Measurements from ENCODE around the gene SHOC2. TPM values are rescaled to one million over a fixed set of nuclear protein-coding genes. Genes with fewer than 3 reads are reported as not detected.

The SHOC2 gene
- total RNA-seq, 4 donors from 2014 or later: 38.6 to 124 (median 68.2) TPM

DNA sequence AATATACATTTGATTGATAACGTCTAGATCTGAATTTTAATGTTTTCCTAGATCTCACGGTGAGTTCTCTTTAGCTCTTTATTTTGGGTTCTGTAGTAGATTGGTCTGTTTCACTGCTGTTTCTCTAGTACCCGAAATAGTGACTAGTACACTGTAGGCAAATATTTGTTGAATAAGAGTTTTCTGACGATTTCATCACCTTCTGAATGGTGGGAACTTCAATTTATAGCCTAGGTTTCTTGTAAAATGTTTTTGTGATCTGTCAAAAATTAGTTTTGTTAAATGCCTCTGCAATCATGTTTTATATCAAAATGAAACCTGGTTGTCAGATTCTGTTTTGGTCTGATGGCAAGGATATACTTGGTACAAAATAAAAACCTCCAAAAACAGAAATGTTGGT, 37.5 kb upstream of the SHOC2 start:
- Histone ChIP-seq H3K4me3 (no peak overlapping the region), H3K36me3 (peaks cover 0 to 90% (median 0%) of the 10 kb centered on the region in 3 donors), H3K27me3 (no peaks in the 10 kb centered on the region), H3K4me1 (peaks cover 0 to 40% (median 10%) of the 10 kb centered on the region in 4 donors), H3K27ac (no peak overlapping the region), H3K9me3 (no peaks in the 10 kb centered on the region)
- DNase-seq: no peak
- TF ChIP-seq POLR2A (IDR thresholded peaks at IDR 0.05): no peak
- TF ChIP-seq, protein P1, sequence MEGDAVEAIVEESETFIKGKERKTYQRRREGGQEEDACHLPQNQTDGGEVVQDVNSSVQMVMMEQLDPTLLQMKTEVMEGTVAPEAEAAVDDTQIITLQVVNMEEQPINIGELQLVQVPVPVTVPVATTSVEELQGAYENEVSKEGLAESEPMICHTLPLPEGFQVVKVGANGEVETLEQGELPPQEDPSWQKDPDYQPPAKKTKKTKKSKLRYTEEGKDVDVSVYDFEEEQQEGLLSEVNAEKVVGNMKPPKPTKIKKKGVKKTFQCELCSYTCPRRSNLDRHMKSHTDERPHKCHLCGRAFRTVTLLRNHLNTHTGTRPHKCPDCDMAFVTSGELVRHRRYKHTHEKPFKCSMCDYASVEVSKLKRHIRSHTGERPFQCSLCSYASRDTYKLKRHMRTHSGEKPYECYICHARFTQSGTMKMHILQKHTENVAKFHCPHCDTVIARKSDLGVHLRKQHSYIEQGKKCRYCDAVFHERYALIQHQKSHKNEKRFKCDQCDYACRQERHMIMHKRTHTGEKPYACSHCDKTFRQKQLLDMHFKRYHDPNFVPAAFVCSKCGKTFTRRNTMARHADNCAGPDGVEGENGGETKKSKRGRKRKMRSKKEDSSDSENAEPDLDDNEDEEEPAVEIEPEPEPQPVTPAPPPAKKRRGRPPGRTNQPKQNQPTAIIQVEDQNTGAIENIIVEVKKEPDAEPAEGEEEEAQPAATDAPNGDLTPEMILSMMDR (IDR thresholded peaks at IDR 0.05): no peak

DNA sequence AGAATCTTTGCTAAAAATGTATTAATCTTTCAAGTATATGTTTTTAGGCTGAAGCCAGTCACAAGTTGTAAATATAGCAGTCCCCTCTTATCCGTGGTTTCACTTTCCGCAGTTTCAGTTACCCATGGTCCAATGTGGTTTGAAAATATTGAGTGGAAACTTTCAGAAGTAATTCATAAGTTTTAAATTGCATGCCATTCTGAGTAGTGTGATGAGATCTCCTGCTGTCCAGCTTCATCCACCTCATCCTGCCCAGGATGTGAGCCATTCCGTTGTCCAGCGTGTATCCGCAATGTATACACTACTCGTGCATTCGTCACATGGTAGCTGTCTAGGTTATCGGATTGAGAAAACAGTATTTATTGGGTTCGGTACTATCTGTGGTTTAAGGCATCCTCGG, 35.5 kb upstream of the SHOC2 start:
- Histone ChIP-seq H3K36me3 (peaks cover 0 to 92% (median 0%) of the 10 kb centered on the region in 3 donors), H3K4me3 (no peak overlapping the region), H3K4me1 (peaks cover 0 to 32% (median 10%) of the 10 kb centered on the region in 4 donors), H3K9me3 (no peaks in the 10 kb centered on the region), H3K27me3 (no peaks in the 10 kb centered on the region), H3K27ac (no peak overlapping the region)
- DNase-seq: no peak
- TF ChIP-seq POLR2A (IDR thresholded peaks at IDR 0.05): no peak
- TF ChIP-seq, protein P1 (IDR thresholded peaks at IDR 0.05): no peak

DNA sequence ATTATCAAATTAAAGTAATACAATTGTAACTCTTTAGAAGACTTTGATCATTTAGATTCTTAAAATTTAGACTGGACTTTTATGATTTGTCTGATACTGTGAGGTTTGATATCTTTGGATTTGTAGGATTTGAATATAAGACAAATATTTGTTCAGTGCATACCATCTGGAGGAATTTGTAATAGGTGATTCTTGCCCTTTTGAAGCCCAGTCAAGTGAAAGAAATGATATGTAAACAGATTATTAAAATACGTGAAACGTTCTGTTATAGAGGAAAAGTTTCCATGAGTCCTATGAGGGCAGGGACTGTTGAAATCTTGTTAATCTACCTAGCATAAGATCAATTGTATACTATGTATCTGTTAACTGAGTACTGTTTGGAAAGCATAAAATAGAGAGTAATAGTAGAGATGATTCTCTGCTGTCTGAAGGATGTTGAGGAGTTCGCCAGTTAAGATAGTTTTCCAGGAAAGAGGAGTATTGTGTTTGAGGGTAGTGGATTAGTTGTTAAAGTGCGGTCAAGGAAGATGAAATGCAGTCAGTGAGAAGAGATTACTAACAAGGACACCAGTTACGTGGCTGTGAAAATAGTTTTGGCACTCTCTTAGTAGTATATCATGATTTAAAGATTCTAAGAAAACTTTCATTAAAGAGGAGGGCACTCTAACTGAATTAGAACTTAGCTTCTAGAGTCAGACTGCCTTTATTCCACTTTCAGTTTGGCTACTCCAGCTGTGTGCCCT, 33.3 kb upstream of the SHOC2 start:
- Histone ChIP-seq H3K36me3 (peaks cover 0 to 98% (median 0%) of the 10 kb centered on the region in 3 donors), H3K27ac (no peak overlapping the region), H3K9me3 (no peaks in the 10 kb centered on the region), H3K27me3 (no peaks in the 10 kb centered on the region), H3K4me3 (no peak overlapping the region), H3K4me1 (peaks cover 0 to 20% (median 8%) of the 10 kb centered on the region in 4 donors)
- DNase-seq: no peak
- TF ChIP-seq POLR2A (IDR thresholded peaks at IDR 0.05): no peak
- TF ChIP-seq, protein P1 (IDR thresholded peaks at IDR 0.05): no peak

DNA sequence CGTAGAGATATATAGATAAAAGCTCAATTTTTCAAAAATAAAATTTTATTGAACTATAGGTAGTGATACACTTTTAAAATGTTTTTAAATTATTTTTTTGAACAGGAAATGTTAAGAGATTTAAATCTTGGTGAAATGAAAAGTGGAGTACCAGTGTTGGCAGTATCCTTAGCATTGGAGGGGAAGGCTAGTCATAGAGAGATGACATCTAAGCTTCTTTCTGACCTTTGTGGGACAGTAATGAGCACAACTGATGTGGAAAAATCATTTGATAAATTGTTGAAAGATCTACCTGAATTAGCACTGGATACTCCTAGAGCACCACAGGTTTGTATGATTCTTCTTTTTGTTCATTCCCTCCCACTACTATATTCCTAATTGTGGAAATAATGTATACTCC, 31.8 kb upstream of the SHOC2 start:
- TF ChIP-seq, protein P1 (IDR thresholded peaks at IDR 0.05): no peak
- no peak for TF ChIP-seq POLR2A (IDR thresholded peaks at IDR 0.05)
- Histone ChIP-seq H3K27ac (no peak overlapping the region), H3K4me3 (no peak overlapping the region), H3K36me3 (peaks cover 0 to 97% (median 0%) of the 10 kb centered on the region in 3 donors), H3K27me3 (no peaks in the 10 kb centered on the region), H3K9me3 (no peaks in the 10 kb centered on the region), H3K4me1 (peaks cover 0 to 14% (median 5%) of the 10 kb centered on the region in 4 donors)
- DNase-seq: no peak

DNA sequence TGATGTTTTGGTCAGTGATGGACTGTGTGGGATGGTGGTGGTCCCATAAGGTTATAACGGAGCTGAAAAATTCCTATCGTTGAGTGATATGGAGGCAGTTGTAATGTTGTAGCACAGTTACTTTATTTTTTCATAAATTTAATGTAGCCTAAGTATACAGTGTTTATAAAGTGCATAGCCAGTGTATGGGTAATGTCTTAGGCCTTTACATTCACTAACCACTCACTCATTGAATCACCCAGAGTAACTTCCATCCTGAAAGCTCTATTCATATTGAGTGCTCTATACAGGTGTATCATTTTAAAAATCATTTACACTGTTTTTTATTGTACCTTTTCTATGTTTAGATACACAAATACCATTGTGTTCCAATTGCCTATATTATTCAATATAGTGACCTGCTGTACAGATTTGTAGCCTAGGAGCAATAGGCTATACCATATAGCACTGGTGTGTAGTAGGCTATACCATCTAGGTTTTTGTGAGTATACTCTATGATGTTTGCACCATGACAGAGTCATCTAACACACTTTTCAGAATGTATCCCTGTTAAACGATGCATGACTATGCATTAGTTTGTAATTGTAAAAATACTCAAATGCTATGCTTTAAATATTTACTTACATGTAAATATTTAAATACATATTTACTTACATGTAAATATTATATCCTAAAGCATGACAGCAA, 26.7 kb upstream of the SHOC2 start:
- TF ChIP-seq POLR2A (IDR thresholded peaks at IDR 0.05): no peak
- TF ChIP-seq, protein P1 (IDR thresholded peaks at IDR 0.05): no peak
- H3K4me1 ChIP-seq: peaks cover 0 to 26% (median 0%) of the 10 kb centered on the region in 4 donors
- H3K27me3 ChIP-seq: no peaks in the 10 kb centered on the region
- no peak overlapping the region for H3K27ac ChIP-seq
- DNase-seq: no peak
- H3K4me3 ChIP-seq: no peak overlapping the region
- no peaks in the 10 kb centered on the region for H3K9me3 ChIP-seq
- peaks cover 0 to 89% (median 0%) of the 10 kb centered on the region in 3 donors for H3K36me3 ChIP-seq

All from Peyer's patch (tissue), 4 donors.